Tibial nerve (tissue), 4 donors: ENCODE results near the gene DYNLT2B.

Source experiments
- EP300 ChIP-seq, 2 donors: sonication (generic); formaldehyde crosslinking; IDR thresholded peaks; one replicate each; pipeline ENCODE4 v1.6.1; 2017; ENCODE audit warnings: antibody characterized with exemption in 2 of 2, mild to moderate bottlenecking in 1 of 2
- TF ChIP-seq, protein P1 (sequence below), 5 experiments: fragments of 200-600 bp in 3 of 5; fragments of 450-650 bp in 2 of 5; sonication (generic) in 3 of 5; IDR thresholded peaks; one replicate each; pipeline ENCODE4 v1.5.1; 2016 to 2019; ENCODE audit warnings: antibody characterized with exemption in 5 of 5, mild to moderate bottlenecking in 3 of 5, moderate library complexity in 2 of 5

GRCh38 chr3:196360586-196360985 lies 42.5 kb upstream of the DYNLT2B start:
- TF ChIP-seq, protein P1, sequence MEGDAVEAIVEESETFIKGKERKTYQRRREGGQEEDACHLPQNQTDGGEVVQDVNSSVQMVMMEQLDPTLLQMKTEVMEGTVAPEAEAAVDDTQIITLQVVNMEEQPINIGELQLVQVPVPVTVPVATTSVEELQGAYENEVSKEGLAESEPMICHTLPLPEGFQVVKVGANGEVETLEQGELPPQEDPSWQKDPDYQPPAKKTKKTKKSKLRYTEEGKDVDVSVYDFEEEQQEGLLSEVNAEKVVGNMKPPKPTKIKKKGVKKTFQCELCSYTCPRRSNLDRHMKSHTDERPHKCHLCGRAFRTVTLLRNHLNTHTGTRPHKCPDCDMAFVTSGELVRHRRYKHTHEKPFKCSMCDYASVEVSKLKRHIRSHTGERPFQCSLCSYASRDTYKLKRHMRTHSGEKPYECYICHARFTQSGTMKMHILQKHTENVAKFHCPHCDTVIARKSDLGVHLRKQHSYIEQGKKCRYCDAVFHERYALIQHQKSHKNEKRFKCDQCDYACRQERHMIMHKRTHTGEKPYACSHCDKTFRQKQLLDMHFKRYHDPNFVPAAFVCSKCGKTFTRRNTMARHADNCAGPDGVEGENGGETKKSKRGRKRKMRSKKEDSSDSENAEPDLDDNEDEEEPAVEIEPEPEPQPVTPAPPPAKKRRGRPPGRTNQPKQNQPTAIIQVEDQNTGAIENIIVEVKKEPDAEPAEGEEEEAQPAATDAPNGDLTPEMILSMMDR (IDR thresholded peaks at IDR 0.05), result no peak
- TF ChIP-seq EP300 (IDR thresholded peaks at IDR 0.05), result no peak
